Measurements from ENCODE around the gene GPRIN3.

DNA sequence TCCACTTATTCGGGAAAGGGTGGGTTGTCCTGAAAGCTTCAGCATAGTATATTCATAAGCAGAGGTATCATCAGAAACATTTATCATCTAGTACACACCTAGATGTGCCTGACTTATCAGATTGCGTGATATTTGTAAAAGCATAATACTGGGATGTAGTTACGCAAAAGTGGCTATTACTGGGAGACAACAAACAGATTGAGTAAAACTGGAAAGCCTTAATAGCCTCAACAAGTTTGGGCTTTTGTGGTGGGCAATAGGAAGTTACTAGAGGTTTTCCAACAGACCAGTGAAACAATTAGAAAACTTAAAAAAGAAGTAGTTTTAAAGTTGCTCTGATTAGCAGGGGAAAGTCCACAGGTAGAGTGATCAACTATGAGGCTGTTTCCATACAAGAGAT, 39.8 kb downstream of the GPRIN3 start:
- TF ChIP-seq ZNF274 (IDR thresholded peaks at IDR 0.05; ENCODE audit: low read depth, low read length) (no peak), SUZ12 (IDR thresholded peaks at IDR 0.05; ENCODE audit: extremely low read depth, insufficient read depth, insufficient read length) (no peak)
